Spleen (tissue), 11 donors: ENCODE results near the gene PIP4K2B. TPM values are rescaled to one million over a fixed set of nuclear protein-coding genes. Genes with fewer than 3 reads are reported as not detected.
A peak's percentile ranks its signal among the peaks of the same experiment; 100 is the strongest.

ENCODE experiments used
- DNase-seq: peaks from one replicate; pipeline ENCODE4 v3.0.0-alpha.2; 2020
- H3K27ac ChIP-seq, 8 donors: fragments of 200-600 bp; sonication (generic) in 7 of 8; 1 replicate in 4 of 8; 2 replicates in 4 of 8; pipeline versions ENCODE4 v1.5.0 to v1.8.0; 2016 to 2021; ENCODE audit warnings: inconsistent platforms in 4 of 8, mild to moderate bottlenecking in 4 of 8, moderate library complexity in 1 of 8
- H3K27me3 ChIP-seq, 7 donors: fragments of 200-600 bp; sonication (generic) in 6 of 7; replicated peaks in 1 of 7; 1 replicate in 4 of 7; 2 replicates in 3 of 7; pipeline versions ENCODE4 v1.5.0 to v1.8.0; 2016 to 2021; ENCODE audit warnings: inconsistent platforms in 3 of 7, mild to moderate bottlenecking in 1 of 7
- H3K36me3 ChIP-seq, 6 donors: fragments of 200-600 bp; sonication (generic) in 5 of 6; 1 replicate in 4 of 6; 2 replicates in 2 of 6; pipeline versions ENCODE4 v1.5.0 to v1.8.0; 2016 to 2021; ENCODE audit warnings: inconsistent platforms in 2 of 6
- H3K4me1 ChIP-seq, 6 donors: fragments of 200-600 bp; sonication (generic) in 5 of 6; 1 replicate in 3 of 6; 2 replicates in 3 of 6; pipeline versions ENCODE4 v1.5.0 to v1.8.0; 2016 to 2021; ENCODE audit warnings: inconsistent platforms in 3 of 6
- H3K4me3 ChIP-seq, 8 donors: fragments of 200-600 bp; sonication (generic) in 7 of 8; 1 replicate in 4 of 8; 2 replicates in 4 of 8; pipeline versions ENCODE4 v1.5.0 to v1.8.0; 2016 to 2021; ENCODE audit warnings: inconsistent platforms in 4 of 8, mild to moderate bottlenecking in 4 of 8, moderate library complexity in 2 of 8
- H3K9me3 ChIP-seq, 8 donors: fragments of 200-600 bp; sonication (generic) in 7 of 8; 1 replicate in 4 of 8; 2 replicates in 4 of 8; pipeline versions ENCODE4 v1.5.0 to v1.8.0; 2016 to 2021; ENCODE audit warnings: inconsistent platforms in 4 of 8
- CTCF ChIP-seq, 11 experiments: fragments of 200-600 bp in 7 of 11; fragments of 450-650 bp in 4 of 11; sonication (generic) in 4 of 11; IDR thresholded peaks in 8 of 11; conservative IDR thresholded peaks in 3 of 11; 1 replicate in 7 of 11; 2 replicates in 4 of 11; pipeline versions ENCODE4 v1.4.0 to v1.8.0; 2016 to 2021; ENCODE audit warnings: antibody characterized with exemption in 11 of 11, inconsistent platforms in 4 of 11, mild to moderate bottlenecking in 1 of 11
- POLR2A ChIP-seq, 3 donors: fragments of 450-650 bp; IDR thresholded peaks; one replicate each; pipeline ENCODE4 v1.5.1; 2017; ENCODE audit warnings: antibody characterized with exemption in 3 of 3, mild to moderate bottlenecking in 1 of 3
- POLR2AphosphoS5 ChIP-seq, 3 donors: sonication (generic); formaldehyde crosslinking; IDR thresholded peaks; one replicate each; pipeline ENCODE4 v1.5.1; 2017; ENCODE audit warnings: antibody characterized with exemption in 3 of 3
- WGBS, 5 donors: extraction: QIAGEN DNeasy Blood & Tissue Kit in 3 of 5; methylation state at CpG; one replicate each; pipeline versions ENCODE4 v1.1.5 to v1.1.7; 2013 to 2018; 5-methylcytosine and 5-hydroxymethylcytosine counted together
- intact Hi-C: fragments of 100-400 bp; cut with DNase I; formaldehyde crosslinking; loops from one replicate; pipeline ENCODE4 v1.15.0; 2023; ENCODE audit warnings: low total_unique reads
- polyA plus RNA-seq, 3 donors: library from polyadenylated mRNA; stranded (reverse); fragments of 200-250 nt; gene quantifications; one replicate each; pipeline ENCODE4 v1.2.1, GENCODE V29; 2013
- total RNA-seq, 7 donors: library from RNA; depleted of rRNA in 3 of 7; stranded (reverse); fragments of >200 nt in 3 of 7; fragmentation: NEBNext Ultra II Directional in 4 of 7; extraction: Animal tissue kit (Norgen Biotek cat#: 25700) in 4 of 7; gene quantifications; one replicate each; pipeline versions ENCODE4 v1.1.0 to v1.2.1, GENCODE V29; 2016 to 2021
- donor health status: healthy with polysubstance abuse.
- donor health status: DM: no; HTN: no; CAD: no; lungs with moderate emphysema.
- donor health status: DM: no; HTN: no; CAD: no.
- donor health status: Bipolar disorder and iron deficiency.
- donor health status: healthy.
- donor health status: DM: no; HTN: no; CAD: no.
- donor health status: DM: yes; HTN: yes; CAD: no.

Gene PIP4K2B
- total and polyA plus RNA-seq, 10 donors = 11.4 to 48.4 (median 37.3) TPM

- intact Hi-C loops = no loop called here
- WGBS, 5 donors = 71 to 88% (median 76%) methylated on average over 5 of the region's 5 CpGs
- H3K4me3 ChIP-seq = peak overlapping the region in 2 of 8 donors; percentile 86 to 96
Measured at GRCh38 chr17:38797158-38797490, 2.2 kb downstream of the PIP4K2B start.

GRCh38 chr17:38796451-38797157, 2.8 kb downstream of the PIP4K2B start:
- no peaks in the 10 kb centered on the region for H3K9me3 ChIP-seq
- H3K36me3 ChIP-seq = peaks cover 0 to 49% (median 8%) of the 10 kb centered on the region in 6 donors
- 57 to 83% (median 65%) methylated on average over 5 of the region's 5 CpGs for WGBS, 5 donors
- peak overlapping the region in 2 of 8 donors; percentile 99 to 100 for H3K27ac ChIP-seq
- H3K4me1 ChIP-seq = peaks cover 15 to 74% (median 42%) of the 10 kb centered on the region in 6 donors
- H3K27me3 ChIP-seq = no peaks in the 10 kb centered on the region
- no peak for DNase-seq
- peak overlapping the region in 1 of 8 donors; percentile 86 for H3K4me3 ChIP-seq
- TF ChIP-seq CTCF (IDR thresholded peaks at IDR 0.05 in 8 of 11, conservative IDR thresholded peaks at IDR 0.05 in 3 of 11) (no peak), POLR2AphosphoS5 (IDR thresholded peaks at IDR 0.05) (no peak), POLR2A (IDR thresholded peaks at IDR 0.05) (no peak)
- intact Hi-C loops = no loop called here

More at GRCh38 chr17:38797158-38797490, 2.2 kb downstream of the PIP4K2B start:
- peak overlapping the region in 2 of 8 donors; percentile 99 to 100 for H3K27ac ChIP-seq
- H3K4me1 ChIP-seq = peaks cover 15 to 74% (median 42%) of the 10 kb centered on the region in 6 donors
- no peaks in the 10 kb centered on the region for H3K27me3 ChIP-seq
- TF ChIP-seq POLR2A (IDR thresholded peaks at IDR 0.05) = no peak
- TF ChIP-seq CTCF (IDR thresholded peaks at IDR 0.05 in 8 of 11, conservative IDR thresholded peaks at IDR 0.05 in 3 of 11) = no peak
- TF ChIP-seq POLR2AphosphoS5 (IDR thresholded peaks at IDR 0.05) = no peak
- no peaks in the 10 kb centered on the region for H3K9me3 ChIP-seq
- peaks cover 0 to 51% (median 13%) of the 10 kb centered on the region in 6 donors for H3K36me3 ChIP-seq
- no peak for DNase-seq

- DNase-seq = no peak
- no peaks in the 10 kb centered on the region for H3K27me3 ChIP-seq
- H3K36me3 ChIP-seq = peaks cover 0 to 42% (median 2%) of the 10 kb centered on the region in 6 donors
- no peak overlapping the region for H3K27ac ChIP-seq
- TF ChIP-seq CTCF (IDR thresholded peaks at IDR 0.05 in 8 of 11, conservative IDR thresholded peaks at IDR 0.05 in 3 of 11) (no peak), POLR2A (IDR thresholded peaks at IDR 0.05) (no peak), POLR2AphosphoS5 (IDR thresholded peaks at IDR 0.05) (no peak)
- no peaks in the 10 kb centered on the region for H3K9me3 ChIP-seq
- 91 to 96% (median 94%) methylated on average over 5 of the region's 5 CpGs for WGBS, 5 donors
- peaks cover 17 to 84% (median 45%) of the 10 kb centered on the region in 6 donors for H3K4me1 ChIP-seq
- no peak overlapping the region for H3K4me3 ChIP-seq
- intact Hi-C loops = no loop called here
Measured at GRCh38 chr17:38794221-38794620, 5.1 kb downstream of the PIP4K2B start.

GRCh38 chr17:38791162-38791561, 8.2 kb downstream of the PIP4K2B start:
- 80 to 97% (median 95%) methylated on average over 5 of the region's 5 CpGs for WGBS, 5 donors
- no peak overlapping the region for H3K27ac ChIP-seq
- intact Hi-C loops = no loop called here

More at GRCh38 chr17:38791162-38791561, 8.2 kb downstream of the PIP4K2B start:
- no peak for TF ChIP-seq POLR2AphosphoS5 (IDR thresholded peaks at IDR 0.05)
- TF ChIP-seq CTCF (IDR thresholded peaks at IDR 0.05 in 8 of 11, conservative IDR thresholded peaks at IDR 0.05 in 3 of 11) = no peak
- TF ChIP-seq POLR2A (IDR thresholded peaks at IDR 0.05) = no peak
- no peaks in the 10 kb centered on the region for H3K9me3 ChIP-seq
- no peaks in the 10 kb centered on the region for H3K27me3 ChIP-seq
- H3K36me3 ChIP-seq = peaks cover 0 to 50% (median 10%) of the 10 kb centered on the region in 6 donors
- peaks cover 2 to 57% (median 20%) of the 10 kb centered on the region in 6 donors for H3K4me1 ChIP-seq
- no peak overlapping the region for H3K4me3 ChIP-seq
- no peak for DNase-seq
